Chondrocyte (in vitro differentiated cells): ENCODE results near the gene MOG. TPM values are rescaled to one million over a fixed set of nuclear protein-coding genes. Genes with fewer than 3 reads are reported as not detected.

ENCODE experiments used
- DNase-seq: peaks from one replicate; pipeline ENCODE4 v3.0.0; 2021; ENCODE audit warnings: mixed read lengths, low spot score
- H3K27ac Mint-ChIP-seq: one replicate; pipeline ENCODE4 v1.8.0; 2021; ENCODE audit warnings: mild to moderate bottlenecking, moderate library complexity, mixed read lengths; ENCODE audit not compliant: unreplicated experiment
- H3K27me3 Mint-ChIP-seq: 2 replicates; pipeline ENCODE4 v1.8.0; 2021; ENCODE audit warnings: low read depth, mixed read lengths
- H3K36me3 Mint-ChIP-seq: 2 replicates; pipeline ENCODE4 v1.8.0; 2021; ENCODE audit warnings: low read depth, mixed read lengths
- H3K4me1 Mint-ChIP-seq: 2 replicates; pipeline ENCODE4 v1.8.0; 2021; ENCODE audit warnings: low read depth, mild to moderate bottlenecking, mixed read lengths
- H3K4me3 Mint-ChIP-seq: one replicate; pipeline ENCODE4 v1.8.0; 2021; ENCODE audit warnings: mild to moderate bottlenecking, moderate library complexity, mixed read lengths; ENCODE audit not compliant: unreplicated experiment
- H3K9me3 Mint-ChIP-seq: 2 replicates; pipeline ENCODE4 v1.8.0; 2021; ENCODE audit warnings: low read depth, mixed read lengths
- CTCF ChIP-seq: fragments of 200-600 bp; sonication (generic); IDR thresholded peaks from 2 replicates; pipeline ENCODE4 v1.5.0; 2021; ENCODE audit warnings: antibody characterized with exemption, mild to moderate bottlenecking, moderate library complexity
- total RNA-seq: library from RNA; stranded (reverse); gene quantifications from 3 replicates; pipeline ENCODE4 v1.2.1, GENCODE V29; 2021

The MOG gene
- total RNA-seq, 1 donor from 2014 or later = 0.82 TPM

GRCh38 chr6:29627755-29628418 is 29.0 kb upstream of the MOG start:
- H3K36me3 Mint-ChIP-seq = peaks cover 8% of the 10 kb centered on the region
- TF ChIP-seq CTCF = no peak
- no peaks in the 10 kb centered on the region for H3K27me3 Mint-ChIP-seq
- peak overlapping the region; percentile 94 for H3K27ac Mint-ChIP-seq
- H3K4me1 Mint-ChIP-seq = peaks cover 65% of the 10 kb centered on the region
- no peaks in the 10 kb centered on the region for H3K9me3 Mint-ChIP-seq
- DNase-seq = no peak
- peak overlapping the region; percentile 96 for H3K4me3 Mint-ChIP-seq

GRCh38 chr6:29628419-29629281 is 28.2 kb upstream of the MOG start:
- H3K27ac Mint-ChIP-seq = peak overlapping the region; percentile 94
- H3K4me3 Mint-ChIP-seq = peak overlapping the region; percentile 96
- no peaks in the 10 kb centered on the region for H3K9me3 Mint-ChIP-seq
- peaks cover 6% of the 10 kb centered on the region for H3K36me3 Mint-ChIP-seq
- no peak for DNase-seq
- peaks cover 69% of the 10 kb centered on the region for H3K4me1 Mint-ChIP-seq
- peak; percentile 88 for TF ChIP-seq CTCF
- H3K27me3 Mint-ChIP-seq = no peaks in the 10 kb centered on the region

GRCh38 chr6:29629571-29629970 is 27.3 kb upstream of the MOG start:
- Mint-ChIP-seq H3K4me3 (no peak overlapping the region), H3K27me3 (no peaks in the 10 kb centered on the region), H3K27ac (no peak overlapping the region), H3K36me3 (no peaks in the 10 kb centered on the region), H3K9me3 (no peaks in the 10 kb centered on the region), H3K4me1 (peaks cover 68% of the 10 kb centered on the region)
- DNase-seq = no peak
- TF ChIP-seq CTCF = no peak

GRCh38 chr6:29630315-29630714 is 26.6 kb upstream of the MOG start:
- Mint-ChIP-seq H3K4me1 (peaks cover 63% of the 10 kb centered on the region), H3K9me3 (no peaks in the 10 kb centered on the region), H3K4me3 (no peak overlapping the region), H3K27me3 (no peaks in the 10 kb centered on the region), H3K27ac (no peak overlapping the region), H3K36me3 (no peaks in the 10 kb centered on the region)
- TF ChIP-seq CTCF = no peak
- DNase-seq = no peak

GRCh38 chr6:29631209-29631810 is 25.6 kb upstream of the MOG start:
- H3K4me3 Mint-ChIP-seq = peak overlapping the region; percentile 78
- H3K27me3 Mint-ChIP-seq = no peaks in the 10 kb centered on the region
- peak overlapping the region; percentile 68 for H3K27ac Mint-ChIP-seq
- H3K4me1 Mint-ChIP-seq = peaks cover 55% of the 10 kb centered on the region
- H3K36me3 Mint-ChIP-seq = no peaks in the 10 kb centered on the region
- TF ChIP-seq CTCF = no peak
- DNase-seq = no peak
- H3K9me3 Mint-ChIP-seq = no peaks in the 10 kb centered on the region
